HepG2 (cell line): ENCODE results near the gene NFAT5. TPM values are rescaled to one million over a fixed set of nuclear protein-coding genes. Genes with fewer than 3 reads are reported as not detected.
A peak's percentile ranks its signal among the peaks of the same experiment; 100 is the strongest.

Experiments used
- AHDC1 ChIP-seq: sonication (generic); formaldehyde crosslinking; IDR thresholded peaks from 2 replicates; pipeline ENCODE4 v1.5.1; 2020; ENCODE audit warnings: mild to moderate bottlenecking, missing genetic modification reagents, borderline replicate concordance
- EED ChIP-seq: sonication (generic); formaldehyde crosslinking; IDR thresholded peaks from 2 replicates; pipeline ENCODE4 v1.5.0; 2020; ENCODE audit warnings: mild to moderate bottlenecking, missing genetic modification reagents
- ERF ChIP-seq: IDR thresholded peaks from 2 replicates; pipeline ENCODE4 v1.6.1; 2018; ENCODE audit warnings: missing biosample characterization, missing genetic modification reagents
- HNRNPK ChIP-seq: fragments of 200-400 bp; formaldehyde crosslinking; IDR thresholded peaks from 2 replicates; pipeline ENCODE4 v1.6.1; 2018; ENCODE audit warnings: low read length, low read depth, moderate library complexity, mild to moderate bottlenecking; ENCODE audit not compliant: poor library complexity, severe bottlenecking
- KDM2A ChIP-seq: sonication (generic); formaldehyde crosslinking; IDR thresholded peaks from 2 replicates; pipeline ENCODE4 v1.4.0; 2020; ENCODE audit warnings: low read depth, missing genetic modification reagents, borderline replicate concordance
- KMT2B ChIP-seq: IDR thresholded peaks from 2 replicates; pipeline ENCODE4 v1.6.1; 2016; ENCODE audit warnings: missing genetic modification reagents, missing compliant biosample characterization
- NFKB2 ChIP-seq: sonication (generic); formaldehyde crosslinking; IDR thresholded peaks from 2 replicates; pipeline ENCODE4 v1.4.0; 2020; ENCODE audit warnings: missing genetic modification reagents, borderline replicate concordance
- PRDM10 ChIP-seq: sonication (generic); formaldehyde crosslinking; IDR thresholded peaks from 2 replicates; pipeline ENCODE4 v1.4.0; 2020; ENCODE audit warnings: low read depth, missing genetic modification reagents
- RFXANK ChIP-seq: IDR thresholded peaks from 2 replicates; pipeline ENCODE4 v1.6.1; 2016
- ZBTB37 ChIP-seq: sonication (generic); formaldehyde crosslinking; IDR thresholded peaks from 2 replicates; pipeline ENCODE4 v1.4.0; 2020; ENCODE audit warnings: mild to moderate bottlenecking, missing genetic modification reagents
- ZNF431 ChIP-seq: sonication (generic); formaldehyde crosslinking; IDR thresholded peaks from 2 replicates; pipeline ENCODE4 v1.9.0; 2022; ENCODE audit warnings: missing genetic modification reagents, low read depth, mild to moderate bottlenecking, borderline replicate concordance
- ZNF678 ChIP-seq: sonication (generic); formaldehyde crosslinking; IDR thresholded peaks from 2 replicates; pipeline ENCODE4 v1.4.0; 2020; ENCODE audit warnings: mild to moderate bottlenecking, missing genetic modification reagents
- polyA plus RNA-seq, 8 experiments: library from polyadenylated mRNA; depleted of rRNA in 3 of 8; stranded (reverse) in 7 of 8; unstranded in 1 of 8; fragments of >200 nt; fragmentation: Illumina TruSeq in 4 of 8; extraction: Trizol in 4 of 8; gene quantifications; 2 replicates each; pipeline versions ENCODE4 v1.2.1 to v1.2.3, GENCODE V29; 2011 to 2016; ENCODE audit warnings: low read depth in 4 of 8, missing spikeins in 1 of 8, mixed read lengths in 1 of 8; ENCODE audit not compliant: insufficient read depth in 1 of 8
- total RNA-seq, 5 experiments: library from RNA; depleted of rRNA; stranded (reverse); fragments of >200 nt; fragmentation: Illumina TruSeq; extraction: Trizol; gene quantifications; 2 replicates each; pipeline ENCODE4 v1.2.3, GENCODE V29; 2016; ENCODE audit warnings: low read depth in 1 of 5

Gene NFAT5
- total and polyA plus RNA-seq, 2 of the 13 experiments (the other 11 are each of a cell fraction or from before 2014, with no cell fraction given) = 20.5 to 54.3 TPM

- no peak for TF ChIP-seq AHDC1 (CRISPR knock-in tag)
- no peak for TF ChIP-seq ZNF431
- TF ChIP-seq NFKB2 (CRISPR knock-in tag) = no peak
- no peak for TF ChIP-seq PRDM10 (CRISPR knock-in tag)
- 0 out of 2 replicates have a peak, but pooled peaks have one; percentile 32 for TF ChIP-seq ZNF678 (CRISPR knock-in tag)
- TF ChIP-seq KDM2A = no peak
- TF ChIP-seq ZBTB37 = peak; percentile 83; the same call in 1 of the 2 replicates
- TF ChIP-seq HNRNPK = no peak
- TF ChIP-seq ERF (CRISPR knock-in tag) = no peak
- TF ChIP-seq EED (CRISPR knock-in tag) = no peak
- no peak for TF ChIP-seq KMT2B (CRISPR knock-in tag)
- TF ChIP-seq RFXANK (CRISPR knock-in tag) = no peak
Observed at GRCh38 chr16:69520800-69521602, 44.8 kb upstream of the NFAT5 start (continued).
